GM19193 (cell line): ENCODE data around the gene TRIM34.

ENCODE experiments used
- POLR2A ChIP-seq: IDR thresholded peaks from 4 replicates; pipeline ENCODE4 v1.6.1; 2011; ENCODE audit not compliant: insufficient read depth, insufficient read length; ENCODE audit errors: extremely low read depth

Gene TRIM34

GRCh38 chr11:5665051-5665570 lies 40.3 kb downstream of the TRIM34 start:
- TF ChIP-seq POLR2A = no peak

- no peak for TF ChIP-seq POLR2A
Observed at GRCh38 chr11:5665746-5666401, 41.1 kb downstream of the TRIM34 start.

- TF ChIP-seq POLR2A = no peak
Observed at GRCh38 chr11:5666402-5666793, 41.6 kb downstream of the TRIM34 start.

- TF ChIP-seq POLR2A = no peak
Observed at GRCh38 chr11:5671831-5672230, 47.0 kb downstream of the TRIM34 start.

- no peak for TF ChIP-seq POLR2A
Observed at GRCh38 chr11:5674391-5674790, 49.6 kb downstream of the TRIM34 start.

- no peak for TF ChIP-seq POLR2A
Observed at GRCh38 chr11:5679811-5680210, 55.0 kb downstream of the TRIM34 start.

- no peak for TF ChIP-seq POLR2A
Observed at GRCh38 chr11:5684036-5684645, 59.3 kb downstream of the TRIM34 start.

- TF ChIP-seq POLR2A = peak; percentile 64
Observed at GRCh38 chr11:5684646-5685362, 60.0 kb downstream of the TRIM34 start, which contains the start of gene TRIM5. TSS of gene TRIM5 (minus strand) at chr11:5685074. CDS start at chr11:5680177, 4,897 bp downstream.

- no peak for TF ChIP-seq POLR2A
Observed at GRCh38 chr11:5686426-5686825, 61.6 kb downstream of the TRIM34 start.

GRCh38 chr11:5688482-5688881 lies 63.7 kb downstream of the TRIM34 start:
- no peak for TF ChIP-seq POLR2A

- peak; percentile 65 for TF ChIP-seq POLR2A
Observed at GRCh38 chr11:5689551-5689983, 64.8 kb downstream of the TRIM34 start, which contains the start of gene TRIM22. TSS of gene TRIM22 (plus strand) at chr11:5689790. CDS start at chr11:5696233, 6,443 bp downstream.

- no peak for TF ChIP-seq POLR2A
Observed at GRCh38 chr11:5690216-5690615, 65.4 kb downstream of the TRIM34 start.

GRCh38 chr11:5690736-5691135 lies 65.9 kb downstream of the TRIM34 start:
- TF ChIP-seq POLR2A = no peak

- no peak for TF ChIP-seq POLR2A
Observed at GRCh38 chr11:5691964-5692361, 67.2 kb downstream of the TRIM34 start.
